WTC11 (cell line): ENCODE measurements around the gene GANAB.

Experiments used
- CREB1 ChIP-seq: sonication (generic); formaldehyde crosslinking; IDR thresholded peaks from 2 replicates; pipeline ENCODE4 v1.8.0; 2023; ENCODE audit warnings: mild to moderate bottlenecking, missing genetic modification reagents
- CTCF ChIP-seq: fragments of 200-600 bp; IDR thresholded peaks from 2 replicates; pipeline ENCODE4 v1.8.0; 2022; ENCODE audit warnings: antibody characterized with exemption
- E2F1 ChIP-seq: sonication (generic); formaldehyde crosslinking; IDR thresholded peaks from 2 replicates; pipeline ENCODE4 v1.8.0; 2022; ENCODE audit warnings: mild to moderate bottlenecking, missing genetic modification reagents
- GRHL2 ChIP-seq: fragments of 250-450 bp; sonication (Bioruptor Pico); IDR thresholded peaks from 2 replicates; pipeline ENCODE4 v1.8.0; 2022; ENCODE audit warnings: mild to moderate bottlenecking, moderate library complexity; ENCODE audit not compliant: insufficient replicate concordance, severe bottlenecking
- MAX ChIP-seq: sonication (generic); formaldehyde crosslinking; IDR thresholded peaks from 2 replicates; pipeline ENCODE4 v1.8.0; 2022; ENCODE audit warnings: mild to moderate bottlenecking, missing genetic modification reagents
- NR1H2 ChIP-seq: sonication (generic); formaldehyde crosslinking; IDR thresholded peaks from 2 replicates; pipeline ENCODE4 v1.9.0; 2021; ENCODE audit warnings: mild to moderate bottlenecking, moderate library complexity, missing genetic modification reagents
- NR2C2 ChIP-seq: sonication (generic); formaldehyde crosslinking; IDR thresholded peaks from 2 replicates; pipeline ENCODE4 v1.8.0; 2022; ENCODE audit warnings: mild to moderate bottlenecking, missing genetic modification reagents
- SP1 ChIP-seq: sonication (generic); formaldehyde crosslinking; conservative IDR thresholded peaks from 2 replicates; pipeline ENCODE4 v1.8.1; 2022; ENCODE audit warnings: missing genetic modification reagents

- no peak for TF ChIP-seq SP1 (CRISPR knock-in tag)
- TF ChIP-seq CREB1 (CRISPR knock-in tag), result no peak
- no peak for TF ChIP-seq CTCF
- TF ChIP-seq E2F1 (CRISPR knock-in tag), result no peak
- TF ChIP-seq NR2C2, result no peak
- TF ChIP-seq NR1H2 (CRISPR knock-in tag), result no peak
- no peak for TF ChIP-seq GRHL2 (CRISPR knock-in tag)
- TF ChIP-seq MAX (CRISPR knock-in tag), result no peak
Measured at GRCh38 chr11:62649486-62649885, 3.1 kb upstream of the GANAB start.
